ENCODE data around the gene TIAM1.

DNA sequence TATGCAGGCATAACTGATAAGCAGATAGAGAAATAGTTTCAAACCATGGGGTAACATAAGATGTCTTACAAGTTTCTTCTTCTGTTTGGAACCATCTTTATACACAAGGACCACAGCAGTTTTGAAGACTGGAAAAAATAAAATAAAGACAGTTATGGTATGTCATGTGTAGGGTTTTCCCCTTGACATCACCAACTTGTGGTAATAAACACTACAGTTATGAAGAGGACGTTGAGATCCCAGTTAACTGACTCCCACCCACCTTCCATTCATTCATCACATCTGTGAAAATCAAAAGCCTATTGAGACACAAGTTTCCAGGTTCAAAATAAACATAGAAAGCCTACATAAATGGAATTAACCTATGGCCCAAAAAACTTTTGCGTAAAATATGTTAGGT is 213.2 kb downstream of the TIAM1 start:
- TF ChIP-seq POLR2A (IDR thresholded peaks at IDR 0.05) = no peak
- TF ChIP-seq, protein P1, sequence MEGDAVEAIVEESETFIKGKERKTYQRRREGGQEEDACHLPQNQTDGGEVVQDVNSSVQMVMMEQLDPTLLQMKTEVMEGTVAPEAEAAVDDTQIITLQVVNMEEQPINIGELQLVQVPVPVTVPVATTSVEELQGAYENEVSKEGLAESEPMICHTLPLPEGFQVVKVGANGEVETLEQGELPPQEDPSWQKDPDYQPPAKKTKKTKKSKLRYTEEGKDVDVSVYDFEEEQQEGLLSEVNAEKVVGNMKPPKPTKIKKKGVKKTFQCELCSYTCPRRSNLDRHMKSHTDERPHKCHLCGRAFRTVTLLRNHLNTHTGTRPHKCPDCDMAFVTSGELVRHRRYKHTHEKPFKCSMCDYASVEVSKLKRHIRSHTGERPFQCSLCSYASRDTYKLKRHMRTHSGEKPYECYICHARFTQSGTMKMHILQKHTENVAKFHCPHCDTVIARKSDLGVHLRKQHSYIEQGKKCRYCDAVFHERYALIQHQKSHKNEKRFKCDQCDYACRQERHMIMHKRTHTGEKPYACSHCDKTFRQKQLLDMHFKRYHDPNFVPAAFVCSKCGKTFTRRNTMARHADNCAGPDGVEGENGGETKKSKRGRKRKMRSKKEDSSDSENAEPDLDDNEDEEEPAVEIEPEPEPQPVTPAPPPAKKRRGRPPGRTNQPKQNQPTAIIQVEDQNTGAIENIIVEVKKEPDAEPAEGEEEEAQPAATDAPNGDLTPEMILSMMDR (IDR thresholded peaks at IDR 0.05) = no peak
